GM12878 (cell line): Measurements from ENCODE around the gene ITGB1BP2. TPM values are rescaled to one million over a fixed set of nuclear protein-coding genes. Genes with fewer than 3 reads are reported as not detected.

Experiments
- ATAC-seq: fragments of 200-7000 bp; cut with Tn5 transposase; 3 replicates; pipeline ENCODE4 v1.9.1; 2020; ENCODE audit warnings: mild to moderate bottlenecking, moderate library complexity
- BruUV-seq: library from RNA; stranded (reverse); fragments of 400-500 nt; replicated peaks from 2 replicates; lab custom pipeline; 2021; lab: Mats Ljungman, UMichigan
- CTCF ChIA-PET: fragments of 300-600 bp; sonication (Branson Sonifier 250); formaldehyde crosslinking; extraction: SDS; loops from one replicate; lab custom pipeline; 2021; ENCODE audit warnings: inconsistent platforms; lab: Yijun Ruan, JAX
- POLR2A ChIA-PET: fragments of 350-600 bp; formaldehyde crosslinking; extraction: SDS; loops from one replicate; lab custom pipeline; 2021; ENCODE audit warnings: inconsistent platforms; lab: Charles Lee
- RAD21 ChIA-PET: fragments of 300-600 bp; sonication (Branson Sonifier 250); formaldehyde crosslinking; loops from one replicate; lab custom pipeline; 2023; ENCODE audit warnings: antibody characterized with exemption; ENCODE audit not compliant: unreplicated experiment; lab: Charles Lee
- SMC1A ChIA-PET: fragments of 300-600 bp; sonication (Branson Sonifier 250); formaldehyde crosslinking; loops from one replicate; lab custom pipeline; 2023; ENCODE audit not compliant: unreplicated experiment, uncharacterized antibody; lab: Charles Lee
- DNase-seq: peaks from one replicate; pipeline ENCODE4 v3.0.0-alpha.2; 2011; ENCODE audit warnings: low read depth, low spot score
- FAIRE-seq: peaks from 3 replicates; lab custom pipeline; 2011; peaks lifted over from hg19 to GRCh38; lab: Jason Lieb, UNC
- H2AFZ ChIP-seq: 2 replicates; pipeline ENCODE4 v1.6.0; 2011; ENCODE audit warnings: low read depth, low read length, control low read depth; ENCODE audit not compliant: control insufficient read depth
- H3K27ac ChIP-seq: 2 replicates; pipeline ENCODE4 v1.5.1; 2011; ENCODE audit warnings: control low read depth; ENCODE audit not compliant: control insufficient read depth, insufficient read depth
- H3K27me3 ChIP-seq, 2 experiments: replicated peaks in 1 of 2; 2 replicates each; pipeline versions ENCODE4 v1.6.0 to v1.6.1; 2011; ENCODE audit warnings: low read length in 1 of 2; ENCODE audit not compliant: control insufficient read depth in 2 of 2, insufficient read depth in 2 of 2
- H3K36me3 ChIP-seq, 2 experiments: 2 replicates each; pipeline ENCODE4 v1.5.1; 2011; ENCODE audit warnings: low read length in 1 of 2; ENCODE audit not compliant: control insufficient read depth in 2 of 2, insufficient read depth in 2 of 2
- H3K4me1 ChIP-seq: 2 replicates; pipeline ENCODE4 v1.6.1; 2011; ENCODE audit warnings: mild to moderate bottlenecking, low read length, moderate library complexity, mixed read lengths; ENCODE audit not compliant: control insufficient read depth, insufficient read depth
- H3K4me2 ChIP-seq: 2 replicates; pipeline ENCODE4 v1.6.0; 2011; ENCODE audit warnings: control low read depth; ENCODE audit not compliant: control insufficient read depth, insufficient read depth
- H3K4me3 ChIP-seq: fragments of 200-600 bp; sonication (generic); 2 replicates; pipeline ENCODE4 v1.5.1; 2016
- H3K79me2 ChIP-seq: 2 replicates; pipeline ENCODE4 v1.6.0; 2011; ENCODE audit warnings: low read length; ENCODE audit not compliant: control insufficient read depth, insufficient read depth
- H3K9ac ChIP-seq: 2 replicates; pipeline ENCODE4 v1.8.0; 2011; ENCODE audit warnings: low read length, control low read depth, mixed read lengths; ENCODE audit not compliant: control insufficient read depth, insufficient read depth
- H3K9me3 ChIP-seq: replicated peaks from 3 replicates; pipeline ENCODE4 v1.5.1; 2011; ENCODE audit warnings: mild to moderate bottlenecking, low read length; ENCODE audit not compliant: control insufficient read depth, insufficient read depth
- H4K20me1 ChIP-seq: 2 replicates; pipeline ENCODE4 v1.6.0; 2011; ENCODE audit not compliant: control insufficient read depth, insufficient read depth
- ATF2 ChIP-seq: IDR thresholded peaks from 2 replicates; pipeline ENCODE4 v1.6.1; 2012; ENCODE audit warnings: low read length, inconsistent platforms
- DPF2 ChIP-seq: fragments of 450-650 bp; IDR thresholded peaks from 2 replicates; pipeline ENCODE4 v1.6.1; 2017; ENCODE audit warnings: mild to moderate bottlenecking
- E2F4 ChIP-seq: IDR thresholded peaks from 2 replicates; pipeline ENCODE4 v1.6.1; 2012; ENCODE audit warnings: low read depth, low read length, improper control_type of control experiment
- EP300 ChIP-seq, 2 experiments: fragments of 150-350 bp in 1 of 2; IDR thresholded peaks; 2 replicates each; pipeline ENCODE4 v1.6.1; 2011 to 2012; ENCODE audit warnings: low read depth in 2 of 2, low read length in 2 of 2, borderline replicate concordance in 1 of 2, improper control_type of control experiment in 1 of 2, inconsistent platforms in 1 of 2; ENCODE audit not compliant: control insufficient read depth in 1 of 2
- FOXM1 ChIP-seq: IDR thresholded peaks from 2 replicates; pipeline ENCODE4 v1.6.1; 2012; ENCODE audit warnings: low read depth, mild to moderate bottlenecking, inconsistent platforms, low read length, moderate library complexity
- HCFC1 ChIP-seq: fragments of 150-350 bp; IDR thresholded peaks from 2 replicates; pipeline ENCODE4 v1.6.1; 2014; ENCODE audit warnings: low read length
- JUNB ChIP-seq: IDR thresholded peaks from 2 replicates; pipeline ENCODE4 v1.6.1; 2016; ENCODE audit warnings: antibody characterized with exemption, mild to moderate bottlenecking
- KLF5 ChIP-seq: fragments of 450-650 bp; IDR thresholded peaks from 2 replicates; pipeline ENCODE4 v1.6.1; 2014; ENCODE audit warnings: mild to moderate bottlenecking; ENCODE audit not compliant: partially characterized antibody
- MXI1 ChIP-seq: fragments of 150-350 bp; IDR thresholded peaks from 2 replicates; pipeline ENCODE4 v1.6.1; 2011; ENCODE audit warnings: low read depth, mild to moderate bottlenecking, inconsistent platforms, low read length, improper control_type of control experiment
- RELA ChIP-seq: fragments of 450-650 bp; IDR thresholded peaks from 2 replicates; pipeline ENCODE4 v1.8.0; 2014; ENCODE audit warnings: borderline replicate concordance; ENCODE audit not compliant: partially characterized antibody
- RFX5 ChIP-seq: IDR thresholded peaks from 2 replicates; pipeline ENCODE4 v1.6.1; 2011; ENCODE audit warnings: low read depth, low read length, improper control_type of control experiment
- SPI1 ChIP-seq: IDR thresholded peaks from 2 replicates; pipeline ENCODE4 v1.6.1; 2011; ENCODE audit warnings: low read depth, mild to moderate bottlenecking, low read length, moderate library complexity, borderline replicate concordance; ENCODE audit not compliant: insufficient read depth
- YY1 ChIP-seq: IDR thresholded peaks from 2 replicates; pipeline ENCODE4 v1.6.1; 2011; ENCODE audit warnings: low read depth, mild to moderate bottlenecking, low read length
- WGBS: methylation state at CpG from one replicate; pipeline ENCODE4 v1.1.6; 2016; ENCODE audit warnings: low lambda C conversion rate; ENCODE audit not compliant: insufficient replicate concordance, insufficient coverage; ENCODE audit errors: missing lambda C conversion rate; 5-methylcytosine and 5-hydroxymethylcytosine counted together
- in situ Hi-C: fragments of 300-500 bp; cut with MboI; formaldehyde crosslinking; loops from 9 replicates; pipeline ENCODE4 v1.14.3; 2018; ENCODE audit warnings: mixed read lengths
- intact Hi-C: fragments of 100-400 bp; cut with micrococcal nuclease; formaldehyde crosslinking; loops from one replicate; pipeline ENCODE4 v1.14.2; 2022; ENCODE audit not compliant: unreplicated experiment
- polyA plus RNA-seq, 11 experiments: library from polyadenylated mRNA; depleted of rRNA in 4 of 11; unstranded in 6 of 11; stranded (reverse) in 5 of 11; fragments of >200 nt; fragmentation: Nextera tagmentation in 4 of 11; fragmentation: Illumina TruSeq in 1 of 11; extraction: Ambion mirVana in 4 of 11; extraction: Trizol in 1 of 11; gene quantifications; 1 replicate in 1 of 11; 2 replicates in 10 of 11; pipeline versions ENCODE4 v1.2.1 to v1.2.3, GENCODE V29; 2011 to 2016; ENCODE audit warnings: inconsistent platforms in 2 of 11, missing spikeins in 2 of 11, low read depth in 1 of 11
- total RNA-seq, 4 experiments: library from RNA; depleted of rRNA in 3 of 4; stranded (reverse); fragments of >200 nt in 3 of 4; fragmentation: Illumina TruSeq in 1 of 4; extraction: Trizol in 1 of 4; gene quantifications; 2 replicates each; pipeline versions ENCODE4 v1.2.1 to v1.2.3, GENCODE V29; 2013 to 2021
- TF ChIP-seq, protein P1 (sequence below): IDR thresholded peaks from 2 replicates; pipeline ENCODE4 v1.6.1; 2011; ENCODE audit warnings: mild to moderate bottlenecking, low read depth, low read length, moderate library complexity; ENCODE audit not compliant: insufficient replicate concordance
- TF ChIP-seq, protein P2 (sequence below): fragments of 450-650 bp; IDR thresholded peaks from 2 replicates; pipeline ENCODE4 v1.6.1; 2016; ENCODE audit warnings: mild to moderate bottlenecking

Gene ITGB1BP2
- total and polyA plus RNA-seq, 10 of the 15 experiments (the other 5 are each of a cell fraction or from before 2014, with no cell fraction given), result 0.50 to 2.9 (median 1.7) TPM

- Histone ChIP-seq H3K9ac (no peak overlapping the region), H3K4me1 (no peaks in the 10 kb centered on the region), H2AFZ (no peak overlapping the region), H3K27ac (no peak overlapping the region), H3K4me2 (no peak overlapping the region), H3K9me3 (no peaks in the 10 kb centered on the region), H4K20me1 (no peaks in the 10 kb centered on the region), H3K4me3 (no peak overlapping the region), H3K27me3 (no peaks in the 10 kb centered on the region), H3K36me3 (no peaks in the 10 kb centered on the region), H3K79me2 (no peaks in the 10 kb centered on the region)
- TF ChIP-seq ATF2 (no peak), RFX5 (no peak), HCFC1 (no peak), DPF2 (no peak), RELA (no peak), EP300 (IDR thresholded peaks at IDR 0.05; ENCODE audit: borderline replicate concordance in 1 of 2, control insufficient read depth in 1 of 2, low read depth in 2 of 2, low read length in 2 of 2) (no peak), SPI1 (no peak), JUNB (no peak), FOXM1 (no peak), YY1 (no peak), MXI1 (no peak), KLF5 (no peak), E2F4 (no peak)
- TF ChIP-seq, protein P1, sequence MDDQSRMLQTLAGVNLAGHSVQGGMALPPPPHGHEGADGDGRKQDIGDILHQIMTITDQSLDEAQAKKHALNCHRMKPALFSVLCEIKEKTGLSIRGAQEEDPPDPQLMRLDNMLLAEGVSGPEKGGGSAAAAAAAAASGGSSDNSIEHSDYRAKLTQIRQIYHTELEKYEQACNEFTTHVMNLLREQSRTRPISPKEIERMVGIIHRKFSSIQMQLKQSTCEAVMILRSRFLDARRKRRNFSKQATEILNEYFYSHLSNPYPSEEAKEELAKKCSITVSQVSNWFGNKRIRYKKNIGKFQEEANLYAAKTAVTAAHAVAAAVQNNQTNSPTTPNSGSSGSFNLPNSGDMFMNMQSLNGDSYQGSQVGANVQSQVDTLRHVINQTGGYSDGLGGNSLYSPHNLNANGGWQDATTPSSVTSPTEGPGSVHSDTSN, result no peak
- TF ChIP-seq, protein P2, sequence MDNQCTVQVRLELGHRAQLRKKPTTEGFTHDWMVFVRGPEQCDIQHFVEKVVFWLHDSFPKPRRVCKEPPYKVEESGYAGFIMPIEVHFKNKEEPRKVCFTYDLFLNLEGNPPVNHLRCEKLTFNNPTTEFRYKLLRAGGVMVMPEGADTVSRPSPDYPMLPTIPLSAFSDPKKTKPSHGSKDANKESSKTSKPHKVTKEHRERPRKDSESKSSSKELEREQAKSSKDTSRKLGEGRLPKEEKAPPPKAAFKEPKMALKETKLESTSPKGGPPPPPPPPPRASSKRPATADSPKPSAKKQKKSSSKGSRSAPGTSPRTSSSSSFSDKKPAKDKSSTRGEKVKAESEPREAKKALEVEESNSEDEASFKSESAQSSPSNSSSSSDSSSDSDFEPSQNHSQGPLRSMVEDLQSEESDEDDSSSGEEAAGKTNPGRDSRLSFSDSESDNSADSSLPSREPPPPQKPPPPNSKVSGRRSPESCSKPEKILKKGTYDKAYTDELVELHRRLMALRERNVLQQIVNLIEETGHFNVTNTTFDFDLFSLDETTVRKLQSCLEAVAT, result no peak
- DNase-seq (no peak), ATAC-seq (no peak), FAIRE-seq (no peak)
- intact Hi-C loops, result no loop called here
- POLR2A ChIA-PET, result interaction anchor here (0.6 kb wide), 1 partner anchor 37 kb away, joined by 3 read pairs; the partner anchor contains the start of gene NONO
- SMC1A ChIA-PET, result interaction anchor here (0.6 kb wide), 1 partner anchor 82 kb away, joined by 3 read pairs; no protein-coding TSS in a partner anchor
- RAD21 ChIA-PET, result no interaction called here
- 48% methylated on average over 1 of the region's 1 CpG for WGBS
- in situ Hi-C loops, result no loop called here
- CTCF ChIA-PET, result no interaction called here
- no TSS peak for BruUV-seq
Measured at GRCh38 chrX:71320126-71320525, 18.6 kb downstream of the ITGB1BP2 start.
